ENCODE results near the gene PTPRF. TPM values are rescaled to one million over a fixed set of nuclear protein-coding genes. Genes with fewer than 3 reads are reported as not detected.

PTPRF gene
- polyA plus RNA-seq, 3 donors = not detected

DNA sequence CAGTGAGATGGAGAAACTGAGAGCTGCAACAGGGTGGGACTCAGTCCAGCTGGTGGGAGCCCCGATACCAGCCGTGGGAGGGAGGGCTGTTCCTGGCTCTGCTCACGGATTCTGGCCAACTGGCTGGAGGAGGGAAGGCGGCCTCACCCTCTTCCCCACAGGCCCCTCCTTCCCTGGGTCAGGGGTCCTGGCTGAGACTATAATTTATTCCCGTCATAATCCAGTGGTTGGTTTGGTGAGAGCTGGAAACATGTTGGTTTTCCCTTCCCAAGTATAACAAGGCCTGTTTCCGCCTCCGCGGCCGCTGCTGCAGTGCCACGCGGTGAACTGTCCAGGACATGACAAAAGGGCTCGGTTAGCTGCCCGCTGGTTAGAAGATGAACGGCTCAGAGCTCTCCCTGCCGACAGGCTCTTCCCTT is 10.0 kb downstream of the PTPRF start:
- Mint-ChIP-seq H3K27me3 (ENCODE audit: low read depth in 3 of 3) (peaks cover 2 to 4% (median 3%) of the 10 kb centered on the region in 3 donors), H3K27ac (no peak overlapping the region), H3K9me3 (no peaks in the 10 kb centered on the region), H3K36me3 (no peaks in the 10 kb centered on the region), H3K4me1 (no peaks in the 10 kb centered on the region), H3K4me3 (no peak overlapping the region)
- Histone ChIP-seq H3K36me3 (replicated peaks in 1 of 2; ENCODE audit: control insufficient read depth in 1 of 2, insufficient read depth in 2 of 2, low read length in 2 of 2) (no peaks in the 10 kb centered on the region), H4K20me1 (ENCODE audit: insufficient read depth, low read length) (no peaks in the 10 kb centered on the region), H3K4me3 (replicated peaks in 1 of 3; ENCODE audit: low read depth in 2 of 3, low read length in 3 of 3) (no peak overlapping the region), H2AFZ (ENCODE audit: insufficient read depth, low read depth, low read length, poor library complexity, severe bottlenecking) (no peak overlapping the region), H3K79me2 (ENCODE audit: insufficient read depth, low read length) (no peaks in the 10 kb centered on the region), H3K4me1 (ENCODE audit: control insufficient read depth in 1 of 2, insufficient read depth in 2 of 2, low read length in 2 of 2) (no peaks in the 10 kb centered on the region), H3K9ac (ENCODE audit: insufficient read depth, low read length, poor library complexity, severe bottlenecking) (no peak overlapping the region), H3K4me2 (replicated peaks; ENCODE audit: extremely low read depth, low read length, poor library complexity, severe bottlenecking) (no peak overlapping the region), H3K9me3 (replicated peaks in 1 of 2; ENCODE audit: control insufficient read depth in 1 of 2, insufficient read depth in 1 of 2, low read length in 2 of 2) (no peaks in the 10 kb centered on the region), H3K27ac (ENCODE audit: low read depth in 1 of 2, low read length in 2 of 2) (no peak overlapping the region), H3K27me3 (ENCODE audit: control insufficient read depth in 2 of 2, insufficient read depth in 2 of 2, low read length in 2 of 2) (no peaks in the 10 kb centered on the region)
- no peak for DNase-seq
- TF ChIP-seq, protein P1, sequence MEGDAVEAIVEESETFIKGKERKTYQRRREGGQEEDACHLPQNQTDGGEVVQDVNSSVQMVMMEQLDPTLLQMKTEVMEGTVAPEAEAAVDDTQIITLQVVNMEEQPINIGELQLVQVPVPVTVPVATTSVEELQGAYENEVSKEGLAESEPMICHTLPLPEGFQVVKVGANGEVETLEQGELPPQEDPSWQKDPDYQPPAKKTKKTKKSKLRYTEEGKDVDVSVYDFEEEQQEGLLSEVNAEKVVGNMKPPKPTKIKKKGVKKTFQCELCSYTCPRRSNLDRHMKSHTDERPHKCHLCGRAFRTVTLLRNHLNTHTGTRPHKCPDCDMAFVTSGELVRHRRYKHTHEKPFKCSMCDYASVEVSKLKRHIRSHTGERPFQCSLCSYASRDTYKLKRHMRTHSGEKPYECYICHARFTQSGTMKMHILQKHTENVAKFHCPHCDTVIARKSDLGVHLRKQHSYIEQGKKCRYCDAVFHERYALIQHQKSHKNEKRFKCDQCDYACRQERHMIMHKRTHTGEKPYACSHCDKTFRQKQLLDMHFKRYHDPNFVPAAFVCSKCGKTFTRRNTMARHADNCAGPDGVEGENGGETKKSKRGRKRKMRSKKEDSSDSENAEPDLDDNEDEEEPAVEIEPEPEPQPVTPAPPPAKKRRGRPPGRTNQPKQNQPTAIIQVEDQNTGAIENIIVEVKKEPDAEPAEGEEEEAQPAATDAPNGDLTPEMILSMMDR (IDR thresholded peaks at IDR 0.05) = no peak
- intact Hi-C loops (cut with micrococcal nuclease) = no loop called here
- 85% methylated on average over 10 of the region's 15 CpGs for WGBS (ENCODE audit: insufficient coverage)

DNA sequence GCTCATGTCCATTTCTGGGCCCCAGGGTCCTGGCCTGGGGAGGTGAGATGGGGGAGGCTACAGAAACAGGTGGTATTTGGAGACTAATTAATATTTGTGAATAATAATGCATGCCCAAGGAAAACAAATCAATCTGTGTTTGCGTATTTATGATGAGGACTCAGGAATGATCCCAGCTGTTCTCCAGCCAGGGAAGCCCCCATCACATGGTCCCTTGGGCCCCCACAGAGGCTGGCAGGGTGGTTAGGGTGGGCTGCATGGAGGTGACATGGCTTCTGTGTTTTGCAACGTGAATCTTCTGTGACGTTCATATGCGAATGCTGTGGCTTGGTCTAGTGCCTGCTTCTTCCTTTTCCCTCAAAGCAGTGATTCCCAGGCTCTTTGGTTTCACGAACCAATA is 10.5 kb downstream of the PTPRF start:
- intact Hi-C loops (cut with micrococcal nuclease) = no loop called here
- no peaks in the 10 kb centered on the region for H3K36me3 ChIP-seq (replicated peaks in 1 of 2; ENCODE audit: control insufficient read depth in 1 of 2, insufficient read depth in 2 of 2, low read length in 2 of 2)
- H3K9ac ChIP-seq (ENCODE audit: insufficient read depth, low read length, poor library complexity, severe bottlenecking) = no peak overlapping the region
- DNase-seq = no peak
- 40% methylated on average over 2 of the region's 5 CpGs for WGBS (ENCODE audit: insufficient coverage)
- H3K4me3 ChIP-seq (replicated peaks in 1 of 3; ENCODE audit: low read depth in 2 of 3, low read length in 3 of 3) = no peak overlapping the region
- Mint-ChIP-seq H3K9me3 (no peaks in the 10 kb centered on the region), H3K4me3 (no peak overlapping the region), H3K36me3 (no peaks in the 10 kb centered on the region), H3K4me1 (peaks cover 3% of the 10 kb centered on the region), H3K27me3 (ENCODE audit: low read depth in 3 of 3) (peaks cover 2 to 4% (median 3%) of the 10 kb centered on the region in 3 donors), H3K27ac (no peak overlapping the region)
- H3K27ac ChIP-seq (ENCODE audit: low read depth in 1 of 2, low read length in 2 of 2) = no peak overlapping the region
- peaks cover 0 to 3% of the 10 kb centered on the region in 2 donors for H3K4me1 ChIP-seq (ENCODE audit: control insufficient read depth in 1 of 2, insufficient read depth in 2 of 2, low read length in 2 of 2)
- H4K20me1 ChIP-seq (ENCODE audit: insufficient read depth, low read length) = no peaks in the 10 kb centered on the region
- no peak overlapping the region for H2AFZ ChIP-seq (ENCODE audit: insufficient read depth, low read depth, low read length, poor library complexity, severe bottlenecking)
- H3K27me3 ChIP-seq (ENCODE audit: control insufficient read depth in 2 of 2, insufficient read depth in 2 of 2, low read length in 2 of 2) = no peaks in the 10 kb centered on the region
- no peaks in the 10 kb centered on the region for H3K9me3 ChIP-seq (replicated peaks in 1 of 2; ENCODE audit: control insufficient read depth in 1 of 2, insufficient read depth in 1 of 2, low read length in 2 of 2)
- no peaks in the 10 kb centered on the region for H3K79me2 ChIP-seq (ENCODE audit: insufficient read depth, low read length)
- TF ChIP-seq, protein P1 (IDR thresholded peaks at IDR 0.05) = no peak
- no peak overlapping the region for H3K4me2 ChIP-seq (replicated peaks; ENCODE audit: extremely low read depth, low read length, poor library complexity, severe bottlenecking)
